ENCODE data around the gene MEPCE.

Gene MEPCE

DNA sequence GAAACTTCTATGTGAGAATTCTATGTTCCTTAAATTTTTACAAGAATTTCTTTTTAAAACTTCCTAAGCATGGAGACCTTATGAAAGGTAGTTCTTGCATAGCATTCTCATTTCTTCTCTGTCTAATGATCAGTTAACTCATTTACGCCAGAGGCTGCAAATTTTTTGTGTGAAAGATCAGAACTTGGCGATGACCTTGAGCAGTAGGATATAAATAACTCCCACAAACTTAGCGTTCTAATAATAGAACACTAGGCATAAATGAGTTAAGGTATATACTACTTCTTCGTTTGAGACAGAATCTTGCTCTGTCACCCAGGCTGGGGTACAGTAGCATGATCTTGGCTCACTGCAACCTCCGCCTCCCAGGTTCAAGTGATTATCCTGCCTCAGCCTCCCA is 42.7 kb upstream of the MEPCE start:
- TF ChIP-seq, protein P1, sequence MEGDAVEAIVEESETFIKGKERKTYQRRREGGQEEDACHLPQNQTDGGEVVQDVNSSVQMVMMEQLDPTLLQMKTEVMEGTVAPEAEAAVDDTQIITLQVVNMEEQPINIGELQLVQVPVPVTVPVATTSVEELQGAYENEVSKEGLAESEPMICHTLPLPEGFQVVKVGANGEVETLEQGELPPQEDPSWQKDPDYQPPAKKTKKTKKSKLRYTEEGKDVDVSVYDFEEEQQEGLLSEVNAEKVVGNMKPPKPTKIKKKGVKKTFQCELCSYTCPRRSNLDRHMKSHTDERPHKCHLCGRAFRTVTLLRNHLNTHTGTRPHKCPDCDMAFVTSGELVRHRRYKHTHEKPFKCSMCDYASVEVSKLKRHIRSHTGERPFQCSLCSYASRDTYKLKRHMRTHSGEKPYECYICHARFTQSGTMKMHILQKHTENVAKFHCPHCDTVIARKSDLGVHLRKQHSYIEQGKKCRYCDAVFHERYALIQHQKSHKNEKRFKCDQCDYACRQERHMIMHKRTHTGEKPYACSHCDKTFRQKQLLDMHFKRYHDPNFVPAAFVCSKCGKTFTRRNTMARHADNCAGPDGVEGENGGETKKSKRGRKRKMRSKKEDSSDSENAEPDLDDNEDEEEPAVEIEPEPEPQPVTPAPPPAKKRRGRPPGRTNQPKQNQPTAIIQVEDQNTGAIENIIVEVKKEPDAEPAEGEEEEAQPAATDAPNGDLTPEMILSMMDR (IDR thresholded peaks at IDR 0.05): no peak
- Histone ChIP-seq H3K27ac (no peak overlapping the region), H3K36me3 (ENCODE audit: control insufficient read depth, insufficient read depth, low read length) (no peaks in the 10 kb centered on the region), H3K9me3 (ENCODE audit: control insufficient read depth, low read length) (no peaks in the 10 kb centered on the region), H3K4me2 (ENCODE audit: low read length) (no peak overlapping the region), H3K79me2 (no peaks in the 10 kb centered on the region), H2AFZ (no peak overlapping the region), H3K4me1 (peaks cover 10% of the 10 kb centered on the region), H3K27me3 (ENCODE audit: control insufficient read depth, insufficient read depth, low read length) (no peaks in the 10 kb centered on the region), H3K4me3 (ENCODE audit: low read depth, low read length) (no peak overlapping the region), H3K9ac (no peak overlapping the region)

DNA sequence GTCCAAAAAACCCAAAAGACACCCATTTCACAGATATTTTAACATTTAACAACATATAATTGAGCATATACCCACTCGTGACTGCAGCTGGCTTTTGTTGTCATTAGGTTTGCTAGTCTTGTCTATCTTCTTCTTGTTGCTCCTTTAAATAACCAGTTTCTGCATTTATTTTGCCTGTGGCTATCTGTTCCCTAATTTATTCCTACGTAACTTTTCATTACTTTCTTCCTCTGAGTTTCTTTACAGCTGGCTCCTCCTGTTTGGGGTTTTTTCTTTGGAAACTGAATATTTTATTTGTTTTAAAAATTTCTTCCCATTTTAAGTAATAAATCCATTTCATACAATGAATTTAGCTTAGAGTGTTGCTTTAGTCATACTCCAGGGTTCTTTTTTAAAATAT is 41.9 kb upstream of the MEPCE start:
- H3K36me3 ChIP-seq (ENCODE audit: control insufficient read depth, insufficient read depth, low read length): no peaks in the 10 kb centered on the region
- no peak overlapping the region for H3K27ac ChIP-seq
- H3K4me3 ChIP-seq (ENCODE audit: low read depth, low read length): no peak overlapping the region
- H3K79me2 ChIP-seq: no peaks in the 10 kb centered on the region
- H3K4me1 ChIP-seq: peaks cover 10% of the 10 kb centered on the region
- TF ChIP-seq, protein P1 (IDR thresholded peaks at IDR 0.05): no peak
- H3K4me2 ChIP-seq (ENCODE audit: low read length): no peak overlapping the region
- no peaks in the 10 kb centered on the region for H3K27me3 ChIP-seq (ENCODE audit: control insufficient read depth, insufficient read depth, low read length)
- H3K9me3 ChIP-seq (ENCODE audit: control insufficient read depth, low read length): no peaks in the 10 kb centered on the region
- no peak overlapping the region for H3K9ac ChIP-seq
- no peak overlapping the region for H2AFZ ChIP-seq

DNA sequence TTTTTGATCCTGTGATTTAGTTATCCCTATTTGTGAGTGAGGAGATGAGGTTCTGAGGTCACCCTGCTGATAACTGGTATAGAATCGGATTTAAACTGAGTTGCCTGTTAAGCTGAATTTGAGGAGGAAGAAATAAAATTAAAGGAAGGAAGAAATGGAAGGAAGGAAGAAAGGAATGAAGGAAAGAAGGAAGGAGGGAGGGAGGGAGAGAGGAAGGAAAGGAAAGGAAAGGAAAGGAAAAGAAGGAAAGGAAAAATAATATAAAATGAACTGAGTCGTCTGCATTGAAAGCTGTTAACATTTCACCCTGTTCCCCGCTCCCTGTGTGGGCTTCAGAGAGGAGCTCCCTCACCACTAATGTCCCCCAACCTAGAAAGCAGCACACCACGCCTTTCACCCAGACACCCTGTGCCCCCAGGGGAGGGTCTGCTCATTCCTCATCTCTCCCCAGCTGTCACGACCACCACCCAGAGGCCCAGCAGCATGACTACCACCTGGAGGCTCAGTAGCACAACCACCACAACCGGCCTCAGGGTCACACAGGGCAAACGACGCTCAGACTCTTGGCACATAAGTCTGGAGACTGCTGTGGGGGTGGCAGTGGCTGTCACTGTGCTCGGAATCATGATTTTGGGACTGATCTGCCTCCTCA is 40.1 kb upstream of the MEPCE start:
- Histone ChIP-seq H3K4me1 (peaks cover 10% of the 10 kb centered on the region), H3K4me2 (ENCODE audit: low read length) (no peak overlapping the region), H3K27me3 (ENCODE audit: control insufficient read depth, insufficient read depth, low read length) (no peaks in the 10 kb centered on the region), H3K9me3 (ENCODE audit: control insufficient read depth, low read length) (no peaks in the 10 kb centered on the region), H3K9ac (no peak overlapping the region), H3K27ac (no peak overlapping the region), H3K4me3 (ENCODE audit: low read depth, low read length) (no peak overlapping the region), H3K79me2 (no peaks in the 10 kb centered on the region), H3K36me3 (ENCODE audit: control insufficient read depth, insufficient read depth, low read length) (no peaks in the 10 kb centered on the region), H2AFZ (no peak overlapping the region)
- TF ChIP-seq, protein P1 (IDR thresholded peaks at IDR 0.05): no peak

DNA sequence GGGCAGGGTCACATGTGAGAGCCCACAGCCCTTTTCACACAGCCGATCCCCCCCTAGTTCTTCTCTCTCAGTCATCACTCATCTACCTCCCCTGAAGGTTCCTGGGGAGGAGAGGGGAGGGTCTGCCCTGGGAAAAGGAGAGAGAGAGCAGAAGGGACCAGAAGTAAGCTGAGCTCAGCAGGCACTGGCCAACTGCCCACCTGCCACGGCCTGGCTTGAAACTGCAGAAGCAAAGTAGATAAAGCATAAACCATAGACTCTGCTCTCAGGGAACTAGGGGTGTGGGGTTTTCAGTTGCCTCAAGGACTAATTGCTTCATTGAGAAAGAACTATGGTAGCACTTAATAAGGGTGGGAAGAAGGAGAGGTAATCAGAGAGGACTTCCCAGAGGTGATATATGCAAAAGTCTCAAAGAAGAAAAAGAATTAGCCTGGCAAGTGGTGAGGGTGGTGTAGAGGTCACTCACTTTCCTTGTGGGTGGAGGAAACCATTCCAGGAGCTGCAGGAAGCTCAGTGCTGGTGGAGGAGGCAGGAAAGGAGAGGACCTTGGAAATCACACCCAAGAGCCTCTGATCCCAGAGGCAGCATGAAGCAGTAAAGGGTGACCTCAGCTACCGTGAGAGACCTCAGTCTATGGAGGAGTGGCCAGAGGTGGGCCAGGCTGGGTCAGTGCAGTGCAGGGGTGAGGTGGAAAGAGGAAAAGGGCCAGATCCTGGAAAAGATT is 39.2 kb upstream of the MEPCE start:
- Histone ChIP-seq H3K4me3 (ENCODE audit: low read depth, low read length) (no peak overlapping the region), H3K27ac (no peak overlapping the region), H3K36me3 (ENCODE audit: control insufficient read depth, insufficient read depth, low read length) (no peaks in the 10 kb centered on the region), H3K4me2 (ENCODE audit: low read length) (no peak overlapping the region), H3K4me1 (peaks cover 6% of the 10 kb centered on the region), H3K27me3 (ENCODE audit: control insufficient read depth, insufficient read depth, low read length) (no peaks in the 10 kb centered on the region), H3K79me2 (no peaks in the 10 kb centered on the region), H2AFZ (peak overlapping the region; percentile 28), H3K9ac (no peak overlapping the region), H3K9me3 (ENCODE audit: control insufficient read depth, low read length) (no peaks in the 10 kb centered on the region)
- TF ChIP-seq, protein P1 (IDR thresholded peaks at IDR 0.05): no peak

Data from parathyroid adenoma (tissue), 2 donors.